Neural progenitor cell (in vitro differentiated cells): Measurements from ENCODE around the gene CYLD. TPM values are rescaled to one million over a fixed set of nuclear protein-coding genes. Genes with fewer than 3 reads are reported as not detected.
A peak's percentile ranks its signal among the peaks of the same experiment; 100 is the strongest.

Experiments used
- DNase-seq: peaks from one replicate; pipeline ENCODE4 v3.0.0-alpha.2; 2016; ENCODE audit warnings: low spot score
- H2AFZ ChIP-seq: fragments of 200-600 bp; sonication (generic); replicated peaks from 2 replicates; pipeline ENCODE4 v1.6.1; 2016; ENCODE audit warnings: antibody characterized with exemption
- H3F3A ChIP-seq: fragments of 200-600 bp; sonication (generic); 2 replicates; pipeline ENCODE4 v1.6.1; 2016; ENCODE audit warnings: antibody characterized with exemption, low read depth
- H3K27ac ChIP-seq: fragments of 200-600 bp; sonication (generic); 2 replicates; pipeline ENCODE4 v1.5.1; 2016; ENCODE audit warnings: mild to moderate bottlenecking
- H3K27me3 ChIP-seq: fragments of 200-600 bp; sonication (generic); 2 replicates; pipeline ENCODE4 v1.6.1; 2016; ENCODE audit warnings: mild to moderate bottlenecking, moderate library complexity
- H3K36me3 ChIP-seq: fragments of 200-600 bp; sonication (generic); 2 replicates; pipeline ENCODE4 v1.5.1; 2016
- H3K4me1 ChIP-seq: fragments of 200-600 bp; sonication (generic); 2 replicates; pipeline ENCODE4 v1.6.1; 2016; ENCODE audit warnings: mixed run types
- H3K4me2 ChIP-seq: fragments of 200-600 bp; sonication (generic); 2 replicates; pipeline ENCODE4 v1.6.1; 2016
- H3K4me3 ChIP-seq: fragments of 200-600 bp; sonication (generic); 2 replicates; pipeline ENCODE4 v1.5.1; 2016
- H3K79me2 ChIP-seq: fragments of 200-600 bp; sonication (generic); 2 replicates; pipeline ENCODE4 v1.6.1; 2016; ENCODE audit warnings: low read depth
- H3K9ac ChIP-seq: fragments of 200-600 bp; sonication (generic); 2 replicates; pipeline ENCODE4 v1.6.1; 2016
- H3K9me3 ChIP-seq: fragments of 200-600 bp; sonication (generic); 2 replicates; pipeline ENCODE4 v1.5.1; 2016; ENCODE audit warnings: low read depth
- H4K20me1 ChIP-seq: fragments of 200-600 bp; sonication (generic); 2 replicates; pipeline ENCODE4 v1.6.1; 2016; ENCODE audit warnings: low read depth
- H3K27ac Mint-ChIP-seq: 3 replicates; pipeline ENCODE4 v1.8.0; 2021; ENCODE audit warnings: mixed read lengths
- H3K27me3 Mint-ChIP-seq: 2 replicates; pipeline ENCODE4 v1.8.0; 2022; ENCODE audit warnings: low read depth, mild to moderate bottlenecking, inconsistent platforms, moderate library complexity, mixed read lengths; ENCODE audit not compliant: insufficient read depth
- H3K36me3 Mint-ChIP-seq: 3 replicates; pipeline ENCODE4 v1.8.0; 2021; ENCODE audit warnings: mixed read lengths
- H3K4me1 Mint-ChIP-seq: 3 replicates; pipeline ENCODE4 v1.8.0; 2021; ENCODE audit warnings: mixed read lengths
- H3K4me3 Mint-ChIP-seq: 3 replicates; pipeline ENCODE4 v1.8.0; 2021; ENCODE audit warnings: mild to moderate bottlenecking, moderate library complexity, mixed read lengths
- H3K9me3 Mint-ChIP-seq: 3 replicates; pipeline ENCODE4 v1.8.0; 2020; ENCODE audit warnings: mixed read lengths
- EZH2 ChIP-seq: fragments of 200-600 bp; sonication (generic); IDR thresholded peaks from 2 replicates; pipeline ENCODE4 v1.6.1; 2017; ENCODE audit warnings: antibody characterized with exemption, mild to moderate bottlenecking, moderate library complexity
- EZH2phosphoT487 ChIP-seq: fragments of 200-600 bp; sonication (generic); IDR thresholded peaks from 2 replicates; pipeline ENCODE4 v1.6.1; 2017; ENCODE audit warnings: antibody characterized with exemption
- total RNA-seq: library from RNA; depleted of rRNA; stranded (reverse); fragments of >200 nt; gene quantifications from 2 replicates; pipeline ENCODE4 v1.2.3, GENCODE V29; 2015; ENCODE audit warnings: low replicate concordance
- TF ChIP-seq, protein P1 (sequence below): fragments of 200-600 bp; sonication (generic); IDR thresholded peaks from 2 replicates; pipeline ENCODE4 v1.5.1; 2017; ENCODE audit warnings: antibody characterized with exemption, mild to moderate bottlenecking

CYLD gene
- total RNA-seq, 1 donor from 2014 or later: 22.0 TPM

DNA sequence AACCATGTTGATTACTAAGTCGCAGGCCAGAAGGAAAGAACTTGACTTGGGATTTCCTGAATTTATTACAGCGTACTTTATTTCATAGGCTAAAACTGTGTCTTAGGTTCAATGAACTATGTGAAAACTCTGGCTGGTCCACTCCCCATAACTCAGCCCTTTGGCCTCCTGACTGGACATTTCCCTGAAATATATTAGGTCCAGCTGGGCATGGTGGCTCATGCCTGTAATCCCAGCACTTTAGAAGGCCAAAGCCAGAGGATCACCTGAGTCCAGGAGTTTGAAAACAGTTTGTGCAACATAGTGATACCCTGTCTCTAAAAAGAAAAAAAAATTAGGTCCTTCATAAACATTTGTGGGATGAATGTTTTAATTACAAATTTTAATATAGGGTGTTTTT lies 97.0 kb downstream of the CYLD start:
- H3K27ac ChIP-seq: no peak overlapping the region
- no peaks in the 10 kb centered on the region for H3K79me2 ChIP-seq
- H3K4me1 ChIP-seq: peaks cover 13% of the 10 kb centered on the region

GRCh38 chr16:50839356-50839755 lies 97.5 kb downstream of the CYLD start:
- peaks cover 27% of the 10 kb centered on the region for H3K27me3 ChIP-seq
- H3K36me3 Mint-ChIP-seq: no peaks in the 10 kb centered on the region
- no peak overlapping the region for H3K4me3 Mint-ChIP-seq
- no peak overlapping the region for H3K4me2 ChIP-seq
- no peaks in the 10 kb centered on the region for H3K9me3 ChIP-seq
- peaks cover under 1% of the 10 kb centered on the region for H3K9me3 Mint-ChIP-seq
- H3F3A ChIP-seq: no peaks in the 10 kb centered on the region
- H4K20me1 ChIP-seq: no peaks in the 10 kb centered on the region
- H3K27ac ChIP-seq: no peak overlapping the region
- no peak for DNase-seq
- no peak overlapping the region for H2AFZ ChIP-seq
- no peak overlapping the region for H3K27ac Mint-ChIP-seq
- TF ChIP-seq EZH2 (no peak), EZH2phosphoT487 (no peak)
- TF ChIP-seq, protein P1, sequence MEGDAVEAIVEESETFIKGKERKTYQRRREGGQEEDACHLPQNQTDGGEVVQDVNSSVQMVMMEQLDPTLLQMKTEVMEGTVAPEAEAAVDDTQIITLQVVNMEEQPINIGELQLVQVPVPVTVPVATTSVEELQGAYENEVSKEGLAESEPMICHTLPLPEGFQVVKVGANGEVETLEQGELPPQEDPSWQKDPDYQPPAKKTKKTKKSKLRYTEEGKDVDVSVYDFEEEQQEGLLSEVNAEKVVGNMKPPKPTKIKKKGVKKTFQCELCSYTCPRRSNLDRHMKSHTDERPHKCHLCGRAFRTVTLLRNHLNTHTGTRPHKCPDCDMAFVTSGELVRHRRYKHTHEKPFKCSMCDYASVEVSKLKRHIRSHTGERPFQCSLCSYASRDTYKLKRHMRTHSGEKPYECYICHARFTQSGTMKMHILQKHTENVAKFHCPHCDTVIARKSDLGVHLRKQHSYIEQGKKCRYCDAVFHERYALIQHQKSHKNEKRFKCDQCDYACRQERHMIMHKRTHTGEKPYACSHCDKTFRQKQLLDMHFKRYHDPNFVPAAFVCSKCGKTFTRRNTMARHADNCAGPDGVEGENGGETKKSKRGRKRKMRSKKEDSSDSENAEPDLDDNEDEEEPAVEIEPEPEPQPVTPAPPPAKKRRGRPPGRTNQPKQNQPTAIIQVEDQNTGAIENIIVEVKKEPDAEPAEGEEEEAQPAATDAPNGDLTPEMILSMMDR: no peak
- no peak overlapping the region for H3K4me3 ChIP-seq
- H3K9ac ChIP-seq: no peak overlapping the region
- no peaks in the 10 kb centered on the region for H3K36me3 ChIP-seq
- no peaks in the 10 kb centered on the region for H3K79me2 ChIP-seq
- peaks cover 15% of the 10 kb centered on the region for H3K4me1 ChIP-seq
- H3K4me1 Mint-ChIP-seq: peaks cover 10% of the 10 kb centered on the region
- H3K27me3 Mint-ChIP-seq: peaks cover 18% of the 10 kb centered on the region

More for the DNA sequence above, 97.0 kb downstream of the CYLD start:
- no peak for TF ChIP-seq EZH2
- TF ChIP-seq, protein P1: no peak
- TF ChIP-seq EZH2phosphoT487: no peak
- H3K4me1 Mint-ChIP-seq: peaks cover 10% of the 10 kb centered on the region
- peaks cover 18% of the 10 kb centered on the region for H3K27me3 Mint-ChIP-seq
- Histone ChIP-seq H3K9ac (no peak overlapping the region), H4K20me1 (no peaks in the 10 kb centered on the region), H3K36me3 (no peaks in the 10 kb centered on the region), H3K9me3 (no peaks in the 10 kb centered on the region), H3K27me3 (peaks cover 27% of the 10 kb centered on the region), H3K4me3 (no peak overlapping the region), H3K4me2 (no peak overlapping the region), H2AFZ (no peak overlapping the region), H3F3A (no peaks in the 10 kb centered on the region)
- no peaks in the 10 kb centered on the region for H3K36me3 Mint-ChIP-seq
- DNase-seq: no peak
- H3K27ac Mint-ChIP-seq: no peak overlapping the region
- peaks cover 2% of the 10 kb centered on the region for H3K9me3 Mint-ChIP-seq
- no peak overlapping the region for H3K4me3 Mint-ChIP-seq

DNA sequence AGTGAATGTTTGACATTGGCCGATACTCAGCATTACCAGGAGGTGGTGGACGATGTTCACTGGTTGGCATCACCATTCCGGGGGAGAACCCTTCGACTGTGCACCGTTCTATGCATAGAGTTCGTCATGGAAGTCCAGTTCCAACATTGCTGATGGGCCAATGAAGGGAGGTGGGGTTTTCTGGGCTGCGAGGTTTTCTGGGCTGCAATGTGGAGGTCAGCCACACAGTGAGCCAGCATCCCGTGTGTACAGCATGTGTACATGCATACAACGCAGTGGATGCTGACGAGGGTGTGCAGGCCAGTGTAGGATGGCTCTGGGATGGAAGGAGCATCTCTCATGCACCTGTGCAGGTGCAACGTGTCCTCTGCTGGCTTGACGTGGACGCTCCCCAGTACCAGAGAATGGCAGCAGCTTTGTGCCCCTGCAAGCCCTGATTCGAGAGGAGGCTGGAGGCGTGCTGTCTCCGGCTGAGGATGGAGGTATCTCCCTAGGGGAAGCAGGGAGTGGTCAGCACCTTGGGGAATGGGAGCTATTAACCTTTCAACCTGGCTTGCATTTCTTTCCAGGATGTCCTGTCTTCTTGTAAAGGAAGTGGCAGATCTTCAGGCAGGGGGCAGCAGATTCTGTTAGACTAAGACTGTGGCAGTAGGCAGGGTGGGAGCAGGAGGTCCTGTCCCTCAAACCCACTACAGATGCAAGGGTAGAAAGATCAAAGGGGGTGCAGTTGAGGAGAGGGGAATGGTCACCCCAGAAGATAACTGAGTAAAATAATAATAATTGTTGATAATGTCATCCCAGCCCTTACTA lies 98.2 kb downstream of the CYLD start:
- no peak overlapping the region for H3K4me2 ChIP-seq
- no peaks in the 10 kb centered on the region for H3K36me3 ChIP-seq
- H3K27ac Mint-ChIP-seq: no peak overlapping the region
- no peaks in the 10 kb centered on the region for H3K79me2 ChIP-seq
- TF ChIP-seq, protein P1: peak; percentile 19
- no peak for TF ChIP-seq EZH2phosphoT487
- TF ChIP-seq EZH2: no peak
- no peak overlapping the region for H3K9ac ChIP-seq
- no peaks in the 10 kb centered on the region for H3F3A ChIP-seq
- no peak overlapping the region for H3K27ac ChIP-seq
- H3K9me3 ChIP-seq: no peaks in the 10 kb centered on the region
- H3K27me3 Mint-ChIP-seq: peaks cover 18% of the 10 kb centered on the region
- no peak overlapping the region for H3K4me3 Mint-ChIP-seq
- H3K27me3 ChIP-seq: peaks cover 27% of the 10 kb centered on the region
- peak; percentile 21 for DNase-seq
- H3K9me3 Mint-ChIP-seq: no peaks in the 10 kb centered on the region
- H3K4me1 Mint-ChIP-seq: peaks cover 10% of the 10 kb centered on the region
- H2AFZ ChIP-seq: no peak overlapping the region
- H4K20me1 ChIP-seq: no peaks in the 10 kb centered on the region
- H3K36me3 Mint-ChIP-seq: no peaks in the 10 kb centered on the region
- peaks cover 22% of the 10 kb centered on the region for H3K4me1 ChIP-seq
- H3K4me3 ChIP-seq: no peak overlapping the region
